Activated CD4-positive, alpha-beta memory T cell treated with anti-CD3 and anti-CD28 coated beads for 36 hours (primary cell): ENCODE measurements around the gene KCND2. TPM values are rescaled to one million over a fixed set of nuclear protein-coding genes. Genes with fewer than 3 reads are reported as not detected.
"Not testable (repeated sequence)": the region's sequence is repeated elsewhere in the genome, so short reads cannot be mapped to it uniquely, and the experiment has no call there.

ENCODE experiments used
- CTCF ChIA-PET: fragments of 350-600 bp; sonication (Branson Sonifier 250); formaldehyde crosslinking; loops from one replicate; lab custom pipeline; 2021; ENCODE audit warnings: antibody characterized with exemption, inconsistent platforms; lab: Charles Lee
- POLR2A ChIA-PET: fragments of 350-600 bp; sonication (Branson Sonifier 250); formaldehyde crosslinking; loops from one replicate; lab custom pipeline; 2021; ENCODE audit warnings: antibody characterized with exemption; lab: Charles Lee
- DNase-seq: peaks from one replicate; pipeline ENCODE4 v3.0.0-alpha.2; 2020
- H3K27ac Mint-ChIP-seq: one replicate; pipeline ENCODE4 v1.8.0; 2021; ENCODE audit warnings: mixed read lengths
- H3K27me3 Mint-ChIP-seq: one replicate; pipeline ENCODE4 v1.8.0; 2021; ENCODE audit warnings: mixed read lengths
- H3K36me3 Mint-ChIP-seq: one replicate; pipeline ENCODE4 v1.8.0; 2021; ENCODE audit warnings: mixed read lengths
- H3K4me1 Mint-ChIP-seq: one replicate; pipeline ENCODE4 v1.8.0; 2021; ENCODE audit warnings: low read depth, mixed read lengths
- H3K4me3 Mint-ChIP-seq: one replicate; pipeline ENCODE4 v1.8.0; 2021; ENCODE audit warnings: mild to moderate bottlenecking, mixed read lengths
- H3K9me3 Mint-ChIP-seq: one replicate; pipeline ENCODE4 v1.8.0; 2021; ENCODE audit warnings: mixed read lengths
- intact Hi-C: fragments of 100-400 bp; cut with micrococcal nuclease; formaldehyde crosslinking; loops from one replicate; pipeline ENCODE4 v1.15.1; 2023
- total RNA-seq, 2 experiments: library from RNA; stranded (reverse); gene quantifications; one replicate each; pipeline ENCODE4 v1.2.3, GENCODE V29; 2021

Gene KCND2
- total RNA-seq, 2 experiments from 2014 or later: not detected

GRCh38 chr7:120645966-120646365 is 373.0 kb downstream of the KCND2 start:
- POLR2A ChIA-PET: no interaction called here
- Mint-ChIP-seq H3K27me3 (no peaks in the 10 kb centered on the region), H3K36me3 (no peaks in the 10 kb centered on the region), H3K27ac (no peak overlapping the region), H3K4me1 (no peaks in the 10 kb centered on the region), H3K9me3 (no peaks in the 10 kb centered on the region), H3K4me3 (no peak overlapping the region)
- CTCF ChIA-PET: no interaction called here
- no peak for DNase-seq
- intact Hi-C loops: no loop called here

DNA sequence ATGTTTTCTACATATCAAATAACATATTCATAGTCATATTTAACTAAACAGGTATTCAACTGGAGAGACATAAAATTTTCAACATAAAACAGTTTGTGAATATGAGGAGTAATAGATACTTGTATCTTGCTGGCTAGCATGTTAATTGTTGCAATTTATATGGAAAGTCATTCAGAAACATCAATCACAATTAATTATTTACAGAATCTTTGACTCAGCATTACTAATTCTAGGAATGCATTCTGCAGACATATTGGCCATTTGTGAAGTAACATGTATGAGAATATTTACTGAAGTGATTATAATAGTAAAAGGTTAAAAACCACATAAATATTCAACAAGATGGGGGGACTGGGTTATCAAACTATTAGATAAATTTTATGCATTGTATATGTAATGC is 381.3 kb downstream of the KCND2 start:
- intact Hi-C loops: no loop called here
- Mint-ChIP-seq H3K4me1 (no peaks in the 10 kb centered on the region), H3K9me3 (no peaks in the 10 kb centered on the region), H3K36me3 (no peaks in the 10 kb centered on the region), H3K27me3 (no peaks in the 10 kb centered on the region), H3K27ac (no peak overlapping the region), H3K4me3 (no peak overlapping the region)
- ChIA-PET POLR2A (no interaction called here), CTCF (no interaction called here)
- DNase-seq: no peak

DNA sequence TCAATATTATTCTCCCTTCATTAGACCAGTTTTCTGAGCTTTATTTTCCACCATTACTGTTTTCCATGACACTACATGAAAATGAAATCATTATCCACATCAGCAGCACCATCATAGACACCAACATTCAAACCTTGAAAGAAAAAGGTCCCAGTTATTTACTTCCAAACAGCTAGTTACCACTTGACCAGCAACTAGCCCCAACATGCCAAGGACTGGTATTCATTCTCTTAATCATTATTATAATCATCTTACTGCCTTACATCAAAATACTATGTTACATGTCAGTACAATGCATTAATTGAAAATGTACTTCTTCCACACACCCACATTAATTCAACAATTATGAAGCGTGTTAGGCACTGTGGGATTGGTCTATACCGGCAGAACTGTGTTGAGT is 385.5 kb downstream of the KCND2 start:
- H3K27ac Mint-ChIP-seq: no peak overlapping the region
- no peaks in the 10 kb centered on the region for H3K4me1 Mint-ChIP-seq
- ChIA-PET POLR2A (no interaction called here), CTCF (no interaction called here)
- H3K9me3 Mint-ChIP-seq: no peaks in the 10 kb centered on the region
- no peak for DNase-seq
- H3K27me3 Mint-ChIP-seq: no peaks in the 10 kb centered on the region
- intact Hi-C loops: no loop called here
- no peaks in the 10 kb centered on the region for H3K36me3 Mint-ChIP-seq
- no peak overlapping the region for H3K4me3 Mint-ChIP-seq

- H3K27ac Mint-ChIP-seq: no peak overlapping the region
- H3K9me3 Mint-ChIP-seq: no peaks in the 10 kb centered on the region
- no peak overlapping the region for H3K4me3 Mint-ChIP-seq
- no peaks in the 10 kb centered on the region for H3K27me3 Mint-ChIP-seq
- POLR2A ChIA-PET: no interaction called here
- CTCF ChIA-PET: no interaction called here
- intact Hi-C loops: no loop called here
- H3K36me3 Mint-ChIP-seq: no peaks in the 10 kb centered on the region
- no peak for DNase-seq
- H3K4me1 Mint-ChIP-seq: no peaks in the 10 kb centered on the region
Observed at GRCh38 chr7:120662291-120662690, 389.3 kb downstream of the KCND2 start.

- no peak overlapping the region for H3K4me3 Mint-ChIP-seq
- ChIA-PET CTCF (no interaction called here), POLR2A (no interaction called here)
- intact Hi-C loops: no loop called here
- H3K9me3 Mint-ChIP-seq: no peaks in the 10 kb centered on the region
- DNase-seq: no peak
- H3K27ac Mint-ChIP-seq: no peak overlapping the region
- H3K4me1 Mint-ChIP-seq: no peaks in the 10 kb centered on the region
- no peaks in the 10 kb centered on the region for H3K36me3 Mint-ChIP-seq
- H3K27me3 Mint-ChIP-seq: no peaks in the 10 kb centered on the region
Observed at GRCh38 chr7:120665068-120665467, 392.1 kb downstream of the KCND2 start.

DNA sequence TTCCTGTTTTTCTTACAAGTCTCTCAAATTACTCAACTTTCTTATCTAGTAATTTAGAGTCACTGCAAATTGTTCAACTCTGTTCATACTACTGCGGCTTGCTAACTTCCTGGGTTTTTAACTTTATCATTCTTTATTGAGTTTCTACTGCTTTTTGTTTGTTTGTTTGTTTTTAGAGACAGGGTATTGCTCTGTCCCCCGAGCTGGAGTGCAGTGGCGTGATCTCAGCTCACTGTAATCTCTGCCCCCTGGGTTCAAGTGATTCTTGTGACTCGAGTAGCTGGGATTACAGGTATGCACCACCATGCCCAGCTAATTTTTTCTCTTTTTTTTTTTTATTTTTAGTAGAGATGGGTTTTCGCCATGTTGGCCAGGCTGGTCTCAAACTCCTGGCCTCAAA is 402.1 kb downstream of the KCND2 start:
- H3K36me3 Mint-ChIP-seq: no peaks in the 10 kb centered on the region
- DNase-seq: no peak
- ChIA-PET POLR2A (no interaction called here), CTCF (no interaction called here)
- H3K4me1 Mint-ChIP-seq: no peaks in the 10 kb centered on the region
- no peak overlapping the region for H3K27ac Mint-ChIP-seq
- intact Hi-C loops: no loop called here
- no peak overlapping the region for H3K4me3 Mint-ChIP-seq
- no peaks in the 10 kb centered on the region for H3K27me3 Mint-ChIP-seq
- H3K9me3 Mint-ChIP-seq: no peaks in the 10 kb centered on the region

DNA sequence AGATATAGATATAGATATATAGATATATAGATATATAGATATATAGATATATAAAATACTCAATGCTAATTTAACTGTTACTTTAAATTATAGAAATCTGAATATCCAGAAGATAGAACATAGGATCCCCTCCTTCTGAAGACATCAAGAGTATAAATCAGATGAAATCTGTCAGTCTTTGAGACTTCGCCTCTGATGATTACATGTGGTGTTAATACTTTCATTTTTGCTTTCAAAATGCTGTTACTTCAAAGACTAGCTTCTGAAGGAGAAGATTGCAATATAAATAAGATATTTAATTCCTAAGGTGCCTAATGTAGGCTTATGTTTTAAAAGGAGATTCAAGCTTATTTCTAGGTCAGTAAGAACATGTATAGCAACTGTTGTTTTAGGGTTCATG is 404.6 kb downstream of the KCND2 start:
- POLR2A ChIA-PET: no interaction called here
- intact Hi-C loops: no loop called here

DNA sequence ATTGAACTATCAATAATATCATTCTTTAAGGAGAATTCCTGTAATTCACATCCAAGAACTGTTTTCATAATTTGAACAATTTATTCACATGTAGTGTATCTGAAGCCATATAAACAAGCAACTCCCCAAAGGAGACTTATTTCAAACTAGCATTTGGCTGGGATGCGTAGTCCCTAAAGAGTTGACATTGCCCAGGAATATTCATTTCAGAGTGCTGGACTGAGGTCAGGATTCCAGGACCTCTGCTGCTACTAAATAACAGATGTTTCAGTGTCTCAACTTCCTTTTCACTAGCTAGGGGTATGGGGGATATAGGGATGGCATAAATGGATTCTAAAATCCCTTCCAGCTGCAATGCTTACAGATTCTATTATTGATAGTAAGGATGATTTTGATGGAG is 408.0 kb downstream of the KCND2 start:
- Mint-ChIP-seq H3K36me3 (no peaks in the 10 kb centered on the region), H3K27me3 (no peaks in the 10 kb centered on the region), H3K4me1 (no peaks in the 10 kb centered on the region), H3K4me3 (no peak overlapping the region), H3K27ac (no peak overlapping the region), H3K9me3 (no peaks in the 10 kb centered on the region)
- POLR2A ChIA-PET: no interaction called here
- DNase-seq: no peak
- intact Hi-C loops: no loop called here
- CTCF ChIA-PET: no interaction called here

More for the DNA sequence above, 404.6 kb downstream of the KCND2 start:
- DNase-seq: no peak
- CTCF ChIA-PET: no interaction called here
- Mint-ChIP-seq H3K36me3 (no peaks in the 10 kb centered on the region), H3K27me3 (no peaks in the 10 kb centered on the region), H3K27ac (no peak overlapping the region), H3K4me3 (no peak overlapping the region), H3K9me3 (no peaks in the 10 kb centered on the region), H3K4me1 (no peaks in the 10 kb centered on the region)

- Mint-ChIP-seq H3K27ac (no peak overlapping the region), H3K9me3 (no peaks in the 10 kb centered on the region), H3K4me1 (no peaks in the 10 kb centered on the region), H3K36me3 (no peaks in the 10 kb centered on the region), H3K4me3 (no peak overlapping the region), H3K27me3 (no peaks in the 10 kb centered on the region)
- no peak for DNase-seq
- ChIA-PET POLR2A (no interaction called here), CTCF (no interaction called here)
- intact Hi-C loops: no loop called here
Observed at GRCh38 chr7:120684463-120684862, 411.5 kb downstream of the KCND2 start.

DNA sequence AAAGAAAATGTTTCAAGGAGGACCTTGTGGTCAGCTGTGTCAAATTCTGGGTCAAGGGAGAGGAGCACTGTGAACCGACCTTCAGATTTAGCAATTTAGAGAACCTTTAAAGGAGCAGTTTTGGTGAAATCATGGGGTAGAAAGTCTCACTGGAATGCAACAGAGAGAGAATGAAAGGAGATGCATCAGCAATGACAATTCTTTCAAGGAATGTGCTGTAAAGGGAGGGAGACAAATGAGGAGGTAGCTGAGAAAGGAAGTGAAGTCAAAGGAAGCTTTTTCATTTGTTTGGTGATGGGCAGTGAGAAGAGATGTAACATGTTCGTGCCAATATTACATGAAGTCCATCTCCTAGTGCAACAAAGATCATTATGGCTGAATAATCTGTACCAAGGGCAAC is 418.9 kb downstream of the KCND2 start:
- H3K27ac Mint-ChIP-seq: no peak overlapping the region
- no peak overlapping the region for H3K4me3 Mint-ChIP-seq
- H3K36me3 Mint-ChIP-seq: no peaks in the 10 kb centered on the region
- H3K4me1 Mint-ChIP-seq: no peaks in the 10 kb centered on the region
- ChIA-PET POLR2A (no interaction called here), CTCF (no interaction called here)
- intact Hi-C loops: no loop called here
- no peaks in the 10 kb centered on the region for H3K9me3 Mint-ChIP-seq
- H3K27me3 Mint-ChIP-seq: no peaks in the 10 kb centered on the region
- no peak for DNase-seq

DNA sequence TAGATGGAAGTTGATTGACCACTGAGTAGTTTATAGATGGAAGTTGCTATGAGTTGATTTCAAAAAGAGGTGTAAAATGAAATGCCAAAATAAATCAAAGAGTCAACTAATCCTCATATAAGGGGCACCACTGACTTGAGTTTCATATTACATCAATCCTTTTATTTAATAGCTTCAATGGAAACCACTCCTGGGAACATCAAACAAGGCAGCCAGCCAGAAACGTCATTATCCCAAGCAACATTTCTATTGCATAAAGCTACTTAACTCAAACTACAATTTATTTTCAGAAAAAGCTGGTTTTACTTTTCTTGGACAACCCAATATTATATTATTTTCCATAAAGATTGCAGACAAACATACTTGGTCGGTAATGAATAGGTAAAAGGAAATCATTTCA is 422.9 kb downstream of the KCND2 start:
- CTCF ChIA-PET: no interaction called here
- intact Hi-C loops: no loop called here
- no peak for DNase-seq

GRCh38 chr7:120700796-120701195 is 427.8 kb downstream of the KCND2 start:
- intact Hi-C loops: no loop called here
- ChIA-PET CTCF (no interaction called here), POLR2A (interaction anchor here (0.6 kb wide), 1 partner anchor 561 kb away, joined by 5 read pairs; no protein-coding TSS in a partner anchor)
- no peaks in the 10 kb centered on the region for H3K36me3 Mint-ChIP-seq
- H3K4me1 Mint-ChIP-seq: no peaks in the 10 kb centered on the region
- H3K27ac Mint-ChIP-seq: no peak overlapping the region
- H3K9me3 Mint-ChIP-seq: no peaks in the 10 kb centered on the region
- peaks cover 3% of the 10 kb centered on the region for H3K27me3 Mint-ChIP-seq
- no peak for DNase-seq
- no peak overlapping the region for H3K4me3 Mint-ChIP-seq

More for the DNA sequence above, 422.9 kb downstream of the KCND2 start:
- Mint-ChIP-seq H3K9me3 (no peaks in the 10 kb centered on the region), H3K4me3 (no peak overlapping the region), H3K36me3 (no peaks in the 10 kb centered on the region), H3K4me1 (no peaks in the 10 kb centered on the region), H3K27me3 (peaks cover 3% of the 10 kb centered on the region), H3K27ac (no peak overlapping the region)
- POLR2A ChIA-PET: no interaction called here

DNA sequence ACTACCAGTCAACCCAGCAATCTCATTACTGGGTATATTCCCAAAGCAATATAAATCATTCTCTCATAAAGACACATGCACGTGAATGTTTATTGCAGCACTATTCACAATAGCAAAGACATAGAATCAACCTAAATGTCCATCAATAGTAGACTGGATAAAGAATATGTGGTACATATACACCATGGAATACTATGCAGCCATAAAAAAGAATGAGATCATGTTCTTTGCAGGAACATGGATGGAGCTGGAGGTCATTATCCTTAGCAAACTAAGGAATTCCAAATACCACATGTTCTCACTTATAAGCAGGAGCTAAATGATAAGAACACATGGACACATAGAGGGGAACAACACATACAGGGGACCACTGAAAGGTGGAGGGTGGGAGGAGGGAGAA is 429.4 kb downstream of the KCND2 start:
- H3K36me3 Mint-ChIP-seq, H3K4me3 Mint-ChIP-seq, H3K4me1 Mint-ChIP-seq, H3K27me3 Mint-ChIP-seq, intact Hi-C loops, H3K9me3 Mint-ChIP-seq, POLR2A ChIA-PET, CTCF ChIA-PET, DNase-seq, H3K27ac Mint-ChIP-seq: not testable (repeated sequence)
